Smooth muscle cell of the umbilical artery (primary cell): Measurements from ENCODE around the gene HAUS7. TPM values are rescaled to one million over a fixed set of nuclear protein-coding genes. Genes with fewer than 3 reads are reported as not detected.

ENCODE experiments used
- total RNA-seq: library from RNA; depleted of rRNA; stranded (reverse); fragments of >200 nt; gene quantifications from 2 replicates; pipeline ENCODE4 v1.2.3, GENCODE V29; 2014

Gene HAUS7
- 14.3 and 18.2 TPM in 2 replicates for total RNA-seq

DNA sequence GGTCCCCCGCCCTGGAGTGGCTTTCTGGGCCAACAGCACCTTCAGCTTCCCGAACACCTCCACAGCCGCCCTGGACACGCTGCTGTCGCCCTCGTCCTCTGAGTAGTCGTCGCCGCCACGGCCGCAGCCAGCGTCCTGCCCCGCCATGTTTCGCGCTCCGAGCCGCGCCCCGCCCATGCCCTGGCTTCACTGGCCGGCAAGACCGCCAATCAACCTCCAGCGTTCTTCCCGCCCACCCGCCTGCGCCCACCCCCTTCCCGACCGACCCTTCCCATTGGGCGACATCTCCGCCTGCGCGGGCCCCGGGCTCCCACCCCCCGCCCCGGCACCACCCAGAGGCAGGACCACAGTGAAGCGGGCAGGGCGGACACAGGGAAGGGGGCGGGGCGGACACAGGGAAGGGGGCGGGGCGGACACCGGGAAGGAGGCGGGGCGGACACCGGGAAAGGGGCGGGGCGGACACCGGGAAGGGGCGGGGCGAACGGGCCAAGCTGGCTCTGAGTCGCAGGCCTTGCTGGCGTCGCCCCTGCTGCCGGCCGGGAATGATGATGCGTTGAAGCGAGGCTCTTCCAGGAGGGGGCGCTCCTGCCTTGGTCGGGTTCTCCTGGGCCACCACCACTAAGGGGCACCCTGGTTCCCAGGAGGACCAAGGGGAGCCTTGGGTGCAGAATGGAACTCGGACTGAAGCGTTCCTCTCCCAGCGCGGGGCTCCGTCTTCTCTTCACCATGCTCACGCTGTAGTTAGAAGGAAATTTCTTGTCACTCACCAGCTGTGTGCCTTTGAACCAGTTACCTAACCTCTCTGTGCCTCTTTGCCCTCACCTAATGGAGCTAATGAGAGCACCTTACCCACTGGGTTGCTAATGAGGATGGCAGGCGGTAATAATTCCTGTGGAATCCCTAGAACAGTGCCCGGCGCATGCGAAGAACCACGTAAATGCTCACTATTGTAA, at the start of gene HAUS7:
Gene HAUS7 (minus strand): TSS at position 166 of the 953 bp plus-strand sequence. CDS start 19 bp downstream, at position 147.

DNA sequence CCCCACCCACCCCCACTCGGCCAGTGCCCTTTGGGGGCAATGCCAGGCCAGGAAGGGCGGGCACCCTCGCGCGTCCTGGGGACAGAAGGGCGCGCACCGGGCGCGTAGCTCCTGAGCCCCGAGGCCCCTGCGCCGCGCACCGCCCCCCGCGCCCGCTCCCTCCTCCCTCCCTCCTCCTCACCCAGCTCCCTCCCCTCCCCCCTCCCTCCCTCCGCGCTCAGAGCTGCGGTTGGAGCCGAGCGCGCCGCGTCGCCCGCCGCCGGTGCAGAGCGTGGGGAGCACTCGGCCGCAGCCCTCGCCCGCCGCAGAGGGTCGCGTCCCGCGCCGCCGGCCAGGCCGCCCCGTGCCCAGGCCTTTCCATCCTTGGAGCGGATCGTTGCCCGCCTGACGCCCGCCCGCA, 47.0 kb upstream of the HAUS7 start, which contains the start of gene ATP2B3:
Gene ATP2B3 (plus strand): TSS at position 220 of the 400 bp plus-strand sequence. CDS start 18,606 bp downstream, outside the sequence.

DNA sequence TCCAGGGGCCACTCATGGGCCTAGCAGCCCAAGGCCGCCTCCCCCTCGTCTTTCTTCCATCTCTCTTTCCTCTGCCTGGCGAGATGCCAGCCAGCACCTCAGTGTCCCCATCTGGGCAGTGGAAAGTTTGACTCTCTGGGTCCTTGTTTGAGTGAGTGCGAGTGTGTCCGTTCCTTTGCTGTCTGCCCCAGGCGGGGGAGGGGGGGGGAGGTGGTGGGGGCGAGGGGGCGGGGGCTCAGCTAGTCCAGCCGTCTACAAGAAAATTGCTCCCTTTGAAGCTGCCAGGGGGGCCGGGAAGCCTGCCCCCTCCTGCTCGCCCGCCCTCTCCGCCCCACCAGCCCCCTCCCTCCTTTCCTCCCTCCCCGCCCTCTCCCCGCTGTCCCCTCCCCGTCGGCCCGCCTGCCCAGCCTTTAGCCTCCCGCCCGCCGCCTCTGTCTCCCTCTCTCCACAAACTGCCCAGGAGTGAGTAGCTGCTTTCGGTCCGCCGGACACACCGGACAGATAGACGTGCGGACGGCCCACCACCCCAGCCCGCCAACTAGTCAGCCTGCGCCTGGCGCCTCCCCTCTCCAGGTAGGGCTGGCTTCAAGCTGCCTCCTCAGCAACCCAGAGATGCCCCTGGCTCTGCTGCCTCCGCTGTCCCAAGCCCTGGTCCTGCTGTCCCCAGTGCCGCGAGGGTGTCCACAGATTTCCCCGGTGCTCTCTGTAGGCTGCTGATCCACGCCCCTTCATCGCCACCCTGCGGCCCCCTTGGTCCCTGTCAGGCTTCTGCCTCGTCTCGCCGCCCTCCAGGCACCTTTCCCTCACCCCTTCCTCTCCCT, 24.4 kb upstream of the HAUS7 start, which contains the start of gene BGN:
Gene BGN (plus strand): TSS at position 440 of the 821 bp plus-strand sequence. CDS start 9,652 bp downstream, outside the sequence.

DNA sequence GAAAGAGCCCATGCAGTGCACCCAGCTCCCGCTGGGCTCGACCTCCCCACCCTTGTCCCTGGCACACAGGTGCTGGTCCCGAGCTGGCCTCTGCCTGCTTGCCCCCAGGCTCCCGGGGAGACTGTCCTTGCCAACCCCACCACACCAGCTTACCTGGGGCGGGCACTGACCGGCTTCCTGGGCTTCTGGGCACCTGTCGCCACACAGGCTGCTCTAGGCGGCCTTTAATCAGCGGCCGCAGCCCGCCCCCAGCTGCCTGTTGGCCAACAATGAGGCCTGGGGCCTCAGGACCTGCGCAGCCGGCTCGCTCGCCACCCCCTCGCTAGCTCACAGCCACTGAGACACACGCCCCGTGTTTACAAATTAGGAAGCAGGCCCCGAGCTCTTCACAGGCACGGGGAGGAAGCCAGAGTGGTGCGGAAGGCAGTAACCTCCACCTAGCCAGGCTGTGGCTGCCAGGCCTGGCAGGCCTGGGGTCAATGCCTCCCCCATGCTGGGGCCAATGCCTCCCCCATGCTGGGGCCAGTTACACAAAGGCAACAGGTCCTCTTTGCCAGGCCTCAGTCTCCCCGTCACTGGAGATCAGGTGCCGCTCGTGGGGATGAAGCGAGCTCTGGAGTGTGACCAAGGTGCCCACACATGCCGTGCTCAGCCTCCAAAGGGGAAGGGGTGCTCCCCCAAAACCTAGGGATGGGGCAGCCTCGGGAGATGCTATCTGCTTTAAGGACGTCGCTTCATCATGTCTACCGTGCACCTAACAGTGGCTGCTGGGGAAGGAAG, 24.3 kb downstream of the HAUS7 start, which contains the start of gene TREX2:
Gene TREX2 (minus strand): TSS at position 201 of the 780 bp plus-strand sequence. CDS start 626 bp downstream, outside the sequence.

DNA sequence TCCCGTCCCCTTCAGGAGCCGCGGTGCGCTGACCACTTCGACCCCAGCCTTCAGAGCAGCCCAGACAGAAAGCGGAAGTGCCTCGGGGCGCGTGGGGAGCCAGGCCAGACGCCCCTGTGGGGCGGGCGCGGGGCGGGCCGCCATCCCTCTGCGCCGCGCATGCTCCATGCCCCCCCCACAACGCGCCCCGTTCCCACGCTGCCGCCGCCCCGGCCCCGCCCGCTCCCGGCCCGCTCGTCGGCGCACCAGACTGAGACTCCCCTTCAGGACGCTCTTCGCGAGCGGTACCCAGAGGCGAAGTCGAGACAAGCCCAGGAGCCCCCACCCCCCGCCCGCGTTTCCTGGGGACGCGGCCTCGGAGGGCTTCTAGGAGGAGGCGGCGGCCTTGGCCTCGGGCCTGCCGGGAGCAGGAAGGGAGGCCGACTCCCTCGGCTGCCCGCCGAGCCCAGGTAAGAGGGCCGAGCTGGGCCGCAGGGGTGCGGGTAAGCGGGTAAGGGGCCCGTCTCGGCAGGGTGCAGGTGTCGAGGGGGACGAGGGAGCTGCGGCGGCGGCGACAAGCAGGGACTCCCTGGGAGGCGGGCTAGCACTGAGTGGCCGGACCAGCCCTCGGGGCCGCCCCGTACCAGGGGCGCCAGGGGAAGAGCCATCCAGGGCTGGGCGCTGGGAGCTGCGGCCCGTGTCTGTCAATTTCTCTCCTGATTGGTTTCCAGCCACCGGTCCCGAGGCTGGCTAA, 59.0 kb downstream of the HAUS7 start, which contains the start of gene ZFP92:
Gene ZFP92 (plus strand): TSS at position 218 of the 733 bp plus-strand sequence. CDS start 6,851 bp downstream, outside the sequence.

DNA sequence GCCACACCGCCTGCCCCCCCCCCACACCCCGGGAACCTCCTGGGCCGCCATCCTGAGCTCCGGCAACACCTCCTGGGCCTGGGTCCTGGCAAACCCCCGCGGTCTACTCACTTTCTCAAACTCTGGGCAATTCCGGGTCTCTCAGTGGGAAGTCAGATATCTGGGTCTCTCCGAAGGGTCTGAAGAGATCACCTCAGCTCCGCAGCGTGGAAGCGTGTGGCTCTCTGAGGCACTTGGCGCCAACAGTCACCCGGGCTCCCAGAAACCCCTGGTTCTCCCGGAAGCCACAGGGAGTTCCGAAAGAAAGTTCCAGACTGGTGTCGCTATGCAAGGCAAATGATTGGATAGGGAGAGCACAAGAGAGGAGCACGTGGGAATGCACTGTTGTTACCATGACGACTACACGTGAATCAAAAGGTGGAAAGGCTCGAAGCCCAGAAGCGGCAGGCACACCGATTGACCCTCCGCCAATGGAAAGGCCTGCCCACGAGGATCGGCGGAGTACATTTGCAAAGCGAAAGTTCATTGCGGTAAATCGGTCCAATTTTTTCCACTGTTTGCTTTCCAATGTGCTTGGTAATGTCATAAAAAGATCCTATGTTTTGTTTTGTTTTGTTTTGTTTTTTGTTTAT, 69.1 kb downstream of the HAUS7 start, which contains the start of gene PNMA6E:
Gene PNMA6E (minus strand): TSS at position 218 of the 632 bp plus-strand sequence. CDS start 2,501 bp downstream, outside the sequence.

Other genes with a start within 250 kb of the HAUS7 start
- gene PNMA6F, start 148.8 kb downstream of the HAUS7 start, total RNA-seq: not detected in 2 replicates
- 9.8 and 16.1 TPM in 2 replicates for gene ZNF275, start 136.4 kb downstream of the HAUS7 start, total RNA-seq
- not detected in 2 replicates for gene PNMA6E, start 69.2 kb downstream of the HAUS7 start, total RNA-seq
- gene ZFP92, start 59.1 kb downstream of the HAUS7 start, total RNA-seq: 0.83 and 1.5 TPM in 2 replicates
- 0.18 and 1.8 TPM in 2 replicates for gene TREX2, start 24.5 kb downstream of the HAUS7 start, total RNA-seq
- gene BGN, start 24.4 kb upstream of the HAUS7 start, total RNA-seq: 34.1 and 66.8 TPM in 2 replicates
- under 0.01 and 0.09 TPM in 2 replicates for gene ATP2B3, start 47.1 kb upstream of the HAUS7 start, total RNA-seq
- gene CCNQ, start 128.6 kb upstream of the HAUS7 start, total RNA-seq: 24.5 and 31.8 TPM in 2 replicates
- gene DUSP9, start 176.6 kb upstream of the HAUS7 start, total RNA-seq: not detected in 2 replicates
- 0.59 and 0.92 TPM in 2 replicates for gene PNCK, start 203.2 kb upstream of the HAUS7 start, total RNA-seq
- 19.3 and 22.3 TPM in 2 replicates for gene SLC6A8, start 217.3 kb upstream of the HAUS7 start, total RNA-seq